Measurements from ENCODE around the gene NEDD1. TPM values are rescaled to one million over a fixed set of nuclear protein-coding genes. Genes with fewer than 3 reads are reported as not detected.

Gene NEDD1
- total and polyA plus RNA-seq, 10 of the 15 experiments (the other 5 are each of a cell fraction or from before 2014, with no cell fraction given): 15.9 to 52.6 (median 28.7) TPM

DNA sequence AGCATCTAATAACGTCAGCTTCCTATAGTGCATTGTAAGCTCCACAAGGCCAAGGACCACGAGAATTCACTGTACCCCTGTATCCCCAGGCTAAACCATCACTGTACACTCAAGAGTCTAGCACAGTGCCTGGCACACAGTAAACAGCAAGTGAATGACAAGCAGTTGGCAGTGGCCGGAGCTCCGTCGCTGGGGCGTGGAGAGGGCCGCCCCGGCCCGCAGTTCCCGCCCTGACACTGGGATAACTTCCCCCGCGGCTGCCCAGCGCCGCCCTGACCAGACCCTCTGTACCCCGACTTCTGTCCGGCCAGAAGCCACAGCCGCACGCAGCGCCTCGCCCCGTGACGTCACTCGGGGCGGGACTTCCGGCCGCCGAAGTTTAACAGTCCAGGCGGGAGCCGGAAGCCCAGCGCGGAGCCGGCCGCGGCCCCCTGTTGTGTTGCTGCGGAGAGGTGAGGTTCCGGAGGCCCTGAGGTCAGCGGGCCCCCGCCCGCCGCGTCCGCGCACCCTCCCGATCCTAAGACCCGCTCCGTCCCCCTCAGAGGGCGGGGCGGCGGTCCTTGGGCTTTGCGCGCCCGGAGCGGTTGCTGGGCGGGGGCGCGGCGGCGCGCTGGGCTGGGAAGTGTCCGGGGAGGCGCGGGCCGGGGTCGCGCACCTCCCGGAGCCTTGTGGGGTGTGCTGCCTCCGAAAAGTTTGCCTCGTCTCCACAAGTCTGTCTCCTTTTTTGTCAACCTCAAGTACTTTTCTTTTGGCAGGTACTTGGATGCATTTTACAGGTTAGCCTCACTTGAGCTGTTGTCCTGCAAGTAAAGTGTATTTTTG is at the start of gene NEDD1 (continued):
- TF ChIP-seq IKZF1 (conservative IDR thresholded peaks at IDR 0.05) (peak; percentile 75), BACH1 (IDR thresholded peaks at IDR 0.05; ENCODE audit: borderline replicate concordance) (peak; percentile 44), PAX5 (IDR thresholded peaks at IDR 0.05; ENCODE audit: borderline replicate concordance, low read depth, low read length) (peak; percentile 55; the same call in 1 of the 2 replicates), NFYB (IDR thresholded peaks at IDR 0.05; ENCODE audit: insufficient read depth, low read depth, low read length) (no peak), TCF7 (IDR thresholded peaks at IDR 0.05; ENCODE audit: borderline replicate concordance) (no peak), JUNB (IDR thresholded peaks at IDR 0.05) (no peak), ZNF622 (IDR thresholded peaks at IDR 0.05) (no peak), GATAD2B (conservative IDR thresholded peaks at IDR 0.05; ENCODE audit: low read depth) (peak; percentile 91), KLF5 (IDR thresholded peaks at IDR 0.05; ENCODE audit: partially characterized antibody) (no peak), NRF1 (conservative IDR thresholded peaks at IDR 0.05; ENCODE audit: low read depth, low read length) (no peak), EGR1 (IDR thresholded peaks at IDR 0.05; ENCODE audit: borderline replicate concordance in 1 of 2, low read depth in 2 of 2, low read length in 2 of 2) (peak in 1 of 2 experiments; percentile 4; a peak in 1 of 3 replicates), SUPT20H (IDR thresholded peaks at IDR 0.05; ENCODE audit: borderline replicate concordance, control insufficient read depth, low read depth, low read length) (no peak), ZBED1 (IDR thresholded peaks at IDR 0.05; ENCODE audit: borderline replicate concordance) (no peak)
- TF ChIP-seq, protein P1, sequence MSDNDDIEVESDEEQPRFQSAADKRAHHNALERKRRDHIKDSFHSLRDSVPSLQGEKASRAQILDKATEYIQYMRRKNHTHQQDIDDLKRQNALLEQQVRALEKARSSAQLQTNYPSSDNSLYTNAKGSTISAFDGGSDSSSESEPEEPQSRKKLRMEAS (IDR thresholded peaks at IDR 0.05; ENCODE audit: low read depth, low read length): no peak
- TF ChIP-seq, protein P2, sequence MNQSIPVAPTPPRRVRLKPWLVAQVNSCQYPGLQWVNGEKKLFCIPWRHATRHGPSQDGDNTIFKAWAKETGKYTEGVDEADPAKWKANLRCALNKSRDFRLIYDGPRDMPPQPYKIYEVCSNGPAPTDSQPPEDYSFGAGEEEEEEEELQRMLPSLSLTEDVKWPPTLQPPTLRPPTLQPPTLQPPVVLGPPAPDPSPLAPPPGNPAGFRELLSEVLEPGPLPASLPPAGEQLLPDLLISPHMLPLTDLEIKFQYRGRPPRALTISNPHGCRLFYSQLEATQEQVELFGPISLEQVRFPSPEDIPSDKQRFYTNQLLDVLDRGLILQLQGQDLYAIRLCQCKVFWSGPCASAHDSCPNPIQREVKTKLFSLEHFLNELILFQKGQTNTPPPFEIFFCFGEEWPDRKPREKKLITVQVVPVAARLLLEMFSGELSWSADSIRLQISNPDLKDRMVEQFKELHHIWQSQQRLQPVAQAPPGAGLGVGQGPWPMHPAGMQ (IDR thresholded peaks at IDR 0.05; ENCODE audit: borderline replicate concordance): no peak
- TF ChIP-seq, protein P3, sequence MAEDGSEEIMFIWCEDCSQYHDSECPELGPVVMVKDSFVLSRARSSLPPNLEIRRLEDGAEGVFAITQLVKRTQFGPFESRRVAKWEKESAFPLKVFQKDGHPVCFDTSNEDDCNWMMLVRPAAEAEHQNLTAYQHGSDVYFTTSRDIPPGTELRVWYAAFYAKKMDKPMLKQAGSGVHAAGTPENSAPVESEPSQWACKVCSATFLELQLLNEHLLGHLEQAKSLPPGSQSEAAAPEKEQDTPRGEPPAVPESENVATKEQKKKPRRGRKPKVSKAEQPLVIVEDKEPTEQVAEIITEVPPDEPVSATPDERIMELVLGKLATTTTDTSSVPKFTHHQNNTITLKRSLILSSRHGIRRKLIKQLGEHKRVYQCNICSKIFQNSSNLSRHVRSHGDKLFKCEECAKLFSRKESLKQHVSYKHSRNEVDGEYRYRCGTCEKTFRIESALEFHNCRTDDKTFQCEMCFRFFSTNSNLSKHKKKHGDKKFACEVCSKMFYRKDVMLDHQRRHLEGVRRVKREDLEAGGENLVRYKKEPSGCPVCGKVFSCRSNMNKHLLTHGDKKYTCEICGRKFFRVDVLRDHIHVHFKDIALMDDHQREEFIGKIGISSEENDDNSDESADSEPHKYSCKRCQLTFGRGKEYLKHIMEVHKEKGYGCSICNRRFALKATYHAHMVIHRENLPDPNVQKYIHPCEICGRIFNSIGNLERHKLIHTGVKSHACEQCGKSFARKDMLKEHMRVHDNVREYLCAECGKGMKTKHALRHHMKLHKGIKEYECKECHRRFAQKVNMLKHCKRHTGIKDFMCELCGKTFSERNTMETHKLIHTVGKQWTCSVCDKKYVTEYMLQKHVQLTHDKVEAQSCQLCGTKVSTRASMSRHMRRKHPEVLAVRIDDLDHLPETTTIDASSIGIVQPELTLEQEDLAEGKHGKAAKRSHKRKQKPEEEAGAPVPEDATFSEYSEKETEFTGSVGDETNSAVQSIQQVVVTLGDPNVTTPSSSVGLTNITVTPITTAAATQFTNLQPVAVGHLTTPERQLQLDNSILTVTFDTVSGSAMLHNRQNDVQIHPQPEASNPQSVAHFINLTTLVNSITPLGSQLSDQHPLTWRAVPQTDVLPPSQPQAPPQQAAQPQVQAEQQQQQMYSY (CRISPR knock-in tag; IDR thresholded peaks at IDR 0.05): no peak
- TF ChIP-seq, protein P4, sequence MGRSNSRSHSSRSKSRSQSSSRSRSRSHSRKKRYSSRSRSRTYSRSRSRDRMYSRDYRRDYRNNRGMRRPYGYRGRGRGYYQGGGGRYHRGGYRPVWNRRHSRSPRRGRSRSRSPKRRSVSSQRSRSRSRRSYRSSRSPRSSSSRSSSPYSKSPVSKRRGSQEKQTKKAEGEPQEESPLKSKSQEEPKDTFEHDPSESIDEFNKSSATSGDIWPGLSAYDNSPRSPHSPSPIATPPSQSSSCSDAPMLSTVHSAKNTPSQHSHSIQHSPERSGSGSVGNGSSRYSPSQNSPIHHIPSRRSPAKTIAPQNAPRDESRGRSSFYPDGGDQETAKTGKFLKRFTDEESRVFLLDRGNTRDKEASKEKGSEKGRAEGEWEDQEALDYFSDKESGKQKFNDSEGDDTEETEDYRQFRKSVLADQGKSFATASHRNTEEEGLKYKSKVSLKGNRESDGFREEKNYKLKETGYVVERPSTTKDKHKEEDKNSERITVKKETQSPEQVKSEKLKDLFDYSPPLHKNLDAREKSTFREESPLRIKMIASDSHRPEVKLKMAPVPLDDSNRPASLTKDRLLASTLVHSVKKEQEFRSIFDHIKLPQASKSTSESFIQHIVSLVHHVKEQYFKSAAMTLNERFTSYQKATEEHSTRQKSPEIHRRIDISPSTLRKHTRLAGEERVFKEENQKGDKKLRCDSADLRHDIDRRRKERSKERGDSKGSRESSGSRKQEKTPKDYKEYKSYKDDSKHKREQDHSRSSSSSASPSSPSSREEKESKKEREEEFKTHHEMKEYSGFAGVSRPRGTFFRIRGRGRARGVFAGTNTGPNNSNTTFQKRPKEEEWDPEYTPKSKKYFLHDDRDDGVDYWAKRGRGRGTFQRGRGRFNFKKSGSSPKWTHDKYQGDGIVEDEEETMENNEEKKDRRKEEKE (IDR thresholded peaks at IDR 0.05): no peak
- TF ChIP-seq, protein P5, sequence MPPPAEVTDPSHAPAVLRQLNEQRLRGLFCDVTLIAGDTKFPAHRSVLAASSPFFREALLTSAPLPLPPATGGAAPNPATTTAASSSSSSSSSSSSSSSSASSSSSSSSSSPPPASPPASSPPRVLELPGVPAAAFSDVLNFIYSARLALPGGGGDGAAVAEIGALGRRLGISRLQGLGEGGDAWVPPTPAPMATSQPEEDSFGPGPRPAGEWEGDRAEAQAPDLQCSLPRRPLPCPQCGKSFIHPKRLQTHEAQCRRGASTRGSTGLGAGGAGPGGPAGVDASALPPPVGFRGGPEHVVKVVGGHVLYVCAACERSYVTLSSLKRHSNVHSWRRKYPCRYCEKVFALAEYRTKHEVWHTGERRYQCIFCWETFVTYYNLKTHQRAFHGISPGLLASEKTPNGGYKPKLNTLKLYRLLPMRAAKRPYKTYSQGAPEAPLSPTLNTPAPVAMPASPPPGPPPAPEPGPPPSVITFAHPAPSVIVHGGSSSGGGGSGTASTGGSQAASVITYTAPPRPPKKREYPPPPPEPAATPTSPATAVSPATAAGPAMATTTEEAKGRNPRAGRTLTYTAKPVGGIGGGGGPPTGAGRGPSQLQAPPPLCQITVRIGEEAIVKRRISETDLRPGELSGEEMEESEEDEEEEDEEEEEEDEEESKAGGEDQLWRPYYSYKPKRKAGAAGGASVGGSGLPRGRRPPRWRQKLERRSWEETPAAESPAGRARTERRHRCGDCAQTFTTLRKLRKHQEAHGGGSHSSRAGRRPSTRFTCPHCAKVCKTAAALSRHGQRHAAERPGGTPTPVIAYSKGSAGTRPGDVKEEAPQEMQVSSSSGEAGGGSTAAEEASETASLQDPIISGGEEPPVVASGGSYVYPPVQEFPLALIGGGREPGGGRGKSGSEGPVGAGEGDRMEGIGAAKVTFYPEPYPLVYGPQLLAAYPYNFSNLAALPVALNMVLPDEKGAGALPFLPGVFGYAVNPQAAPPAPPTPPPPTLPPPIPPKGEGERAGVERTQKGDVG (CRISPR knock-in tag; IDR thresholded peaks at IDR 0.05): no peak
